ENCODE data around the gene MRPL47.

Gene MRPL47

DNA sequence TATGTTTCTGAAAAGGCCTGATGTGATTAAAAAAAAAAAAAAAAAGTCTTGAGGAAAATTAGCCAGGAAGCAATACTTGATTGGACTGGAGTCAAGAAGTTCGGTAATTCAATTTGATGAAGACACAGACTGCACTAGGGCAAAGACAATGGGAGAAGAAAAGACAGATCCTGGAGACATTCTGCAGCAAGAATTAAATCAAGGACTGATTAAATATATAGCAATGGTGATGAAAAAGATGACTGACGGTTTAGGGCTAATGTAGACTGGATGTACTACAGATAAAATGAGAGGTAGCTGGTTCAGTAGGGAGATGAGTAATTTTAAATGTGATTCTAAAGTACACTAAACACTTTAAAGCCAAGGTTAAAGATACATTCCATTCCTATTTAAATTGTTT, 13.8 kb downstream of the MRPL47 start:
- DNase-seq, result no peak

DNA sequence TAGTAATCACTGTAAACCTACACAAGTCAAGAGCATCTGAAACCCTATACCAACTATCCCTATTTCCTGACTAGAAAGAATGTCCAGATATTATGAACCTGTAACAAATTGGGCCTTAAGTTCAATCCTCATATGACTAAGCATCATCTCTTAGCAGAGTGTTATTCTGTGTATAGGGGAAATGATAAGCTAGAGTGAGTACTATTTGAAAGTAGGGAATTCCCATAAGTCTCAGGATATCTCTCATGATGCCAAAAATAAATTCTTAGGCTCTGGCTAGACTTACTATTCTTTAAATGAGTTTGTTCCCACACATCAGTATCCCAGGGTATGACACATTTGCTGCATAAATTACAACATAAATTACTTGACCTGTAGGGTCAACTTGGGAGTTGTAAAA, 15.3 kb downstream of the MRPL47 start:
- no peak for DNase-seq

DNA sequence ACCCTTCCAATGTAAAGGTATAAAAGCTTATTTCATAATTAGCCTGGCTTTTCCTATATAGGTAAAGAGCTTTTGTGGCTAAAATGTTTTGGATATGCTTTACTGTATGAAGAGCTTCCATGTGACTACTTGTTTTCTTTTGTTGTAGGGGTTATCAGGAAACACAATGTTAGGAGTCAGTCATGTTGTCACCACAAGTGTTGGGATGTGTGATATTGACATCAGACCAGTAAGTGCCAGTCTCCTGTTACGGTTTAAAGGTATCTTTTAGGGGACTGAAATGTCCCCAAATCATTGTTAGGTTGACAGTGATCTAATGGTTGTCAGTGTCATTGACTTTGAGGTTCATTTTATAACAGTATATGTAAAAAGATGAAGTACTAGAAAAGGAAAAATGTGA, 23.4 kb downstream of the MRPL47 start:
- DNase-seq, result no peak

DNA sequence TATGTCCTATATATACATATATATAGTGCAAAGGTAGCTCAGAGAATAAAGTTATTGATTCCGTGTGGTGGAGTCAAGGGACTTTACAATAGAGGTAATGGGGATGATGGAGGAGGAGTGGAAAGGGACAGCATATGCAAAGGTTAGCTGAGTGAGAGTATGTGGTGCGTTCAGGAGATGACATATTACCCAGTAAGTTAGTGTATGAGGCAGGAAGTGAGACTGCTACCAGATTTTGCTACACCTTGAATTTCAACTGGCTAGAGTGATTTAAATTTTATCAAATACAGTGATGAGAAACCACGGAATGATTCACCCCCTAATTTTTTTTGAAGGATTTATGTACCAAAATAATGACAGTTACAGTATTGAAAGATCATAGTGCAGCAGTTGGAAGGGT, 38.9 kb downstream of the MRPL47 start:
- no peak for DNase-seq

DNA sequence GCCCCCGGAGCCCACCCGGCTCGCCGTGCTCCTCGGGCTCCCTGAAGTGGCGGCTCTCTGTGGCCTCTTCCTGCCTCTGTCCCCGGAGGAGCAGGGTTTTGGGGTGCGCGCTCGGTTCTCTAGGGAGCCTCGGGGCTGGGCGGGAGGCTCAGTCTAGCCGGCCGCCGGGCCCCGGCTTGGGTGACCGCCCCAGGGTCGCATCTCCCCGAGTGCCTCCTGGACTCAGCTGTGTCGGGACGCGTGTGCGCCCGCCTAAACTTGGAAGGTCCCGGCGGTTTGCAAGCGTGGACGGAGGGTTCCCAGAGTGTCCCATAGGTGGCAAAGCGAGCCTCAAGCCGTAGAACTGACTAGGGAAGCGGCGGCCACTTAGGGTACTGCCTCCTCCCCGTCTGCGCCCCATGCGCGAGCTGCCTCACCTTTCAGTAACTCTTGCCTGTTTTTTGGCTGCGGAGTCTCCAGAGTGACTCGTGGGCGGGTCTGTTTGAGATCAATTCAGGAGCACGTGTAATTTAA, 41.1 kb downstream of the MRPL47 start:
- peak; percentile 82 for DNase-seq

DNA sequence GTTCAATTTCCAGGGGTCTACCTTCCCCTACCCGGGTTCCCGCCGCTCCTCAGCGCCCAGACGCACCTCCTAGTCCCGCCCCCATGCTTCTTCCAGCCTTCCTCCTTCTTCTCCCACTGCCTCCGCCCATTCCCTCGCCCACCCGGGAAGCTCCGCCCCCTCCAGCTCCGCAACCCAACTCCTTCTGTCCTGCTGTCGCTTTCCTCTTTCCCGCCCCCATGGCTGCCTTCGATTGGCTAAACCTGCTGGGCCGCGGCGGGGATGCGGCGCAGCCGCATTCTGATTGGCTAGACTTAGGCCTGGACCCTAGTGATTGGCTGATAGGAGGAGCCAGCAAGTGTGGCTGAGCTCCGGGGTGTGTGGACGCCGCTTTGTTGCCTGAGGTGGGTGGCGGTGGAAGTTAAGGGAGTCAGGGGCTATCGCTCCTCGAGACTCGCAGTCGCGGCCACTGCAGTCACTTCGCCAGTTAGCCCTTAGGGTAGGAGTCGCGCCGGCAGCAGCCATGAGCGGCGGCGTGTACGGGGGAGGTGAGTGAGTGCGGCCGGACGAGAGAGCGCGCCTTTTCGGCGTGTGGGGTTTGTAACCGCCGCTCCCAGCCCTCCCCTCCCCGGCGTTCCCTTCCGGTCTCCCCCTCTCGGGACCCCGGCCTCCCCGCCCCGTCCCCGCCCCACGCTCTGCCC, 41.7 kb downstream of the MRPL47 start, which contains the start of gene ACTL6A:
Gene ACTL6A, plus strand, starts transcription at position 336 of the 680 bp plus-strand sequence. Its CDS starts 167 bp downstream, at position 503.
- peak; percentile 100 for DNase-seq

DNA sequence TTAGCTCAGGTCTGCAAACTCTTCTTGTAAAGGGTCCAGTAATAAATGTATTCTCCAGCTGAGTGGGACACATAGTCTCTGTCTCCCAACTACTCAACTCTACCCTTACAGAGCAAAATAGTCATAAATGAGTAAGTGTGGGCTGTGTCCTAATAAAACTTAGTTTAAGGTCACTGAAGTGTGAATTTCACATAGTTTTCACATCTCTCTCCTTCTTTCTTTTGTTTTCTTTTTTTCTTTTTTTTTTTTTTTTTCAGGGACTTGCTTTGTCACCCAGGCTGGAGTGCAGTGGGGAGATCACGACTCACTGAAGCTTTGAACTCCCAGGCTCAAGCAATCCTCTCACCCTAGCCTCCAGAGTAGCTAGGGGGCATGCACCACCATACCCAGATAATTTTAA, 43.6 kb downstream of the MRPL47 start:
- DNase-seq, result no peak

DNA sequence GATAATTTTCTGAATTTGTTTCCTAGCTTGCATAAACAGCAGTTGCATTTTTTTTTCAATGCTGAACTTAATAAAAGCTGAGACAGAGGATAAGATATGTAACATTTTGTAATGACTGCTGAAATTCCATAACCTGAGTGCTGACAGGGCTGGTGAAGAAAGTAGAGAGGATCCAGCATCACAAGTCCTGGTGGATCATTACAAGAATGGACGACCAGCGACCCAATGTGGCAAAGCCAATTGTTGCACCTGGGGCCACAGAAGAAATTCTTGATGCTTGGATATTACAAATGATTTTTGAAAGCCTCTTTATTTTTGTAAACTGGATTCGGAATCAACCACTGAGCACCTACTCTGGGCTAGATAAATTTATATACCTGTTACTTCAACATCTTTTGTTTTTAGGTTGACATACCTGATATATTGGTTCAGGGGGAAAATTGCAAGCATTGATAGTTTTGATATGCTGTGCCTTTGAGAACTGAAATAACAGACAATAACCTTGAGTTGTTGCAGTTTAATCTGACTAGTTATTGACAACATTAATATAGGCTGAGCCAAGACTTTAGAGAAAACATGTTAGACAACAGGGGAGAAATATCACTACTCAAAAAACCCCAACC, 45.6 kb downstream of the MRPL47 start:
- DNase-seq, result peak; percentile 68

DNA sequence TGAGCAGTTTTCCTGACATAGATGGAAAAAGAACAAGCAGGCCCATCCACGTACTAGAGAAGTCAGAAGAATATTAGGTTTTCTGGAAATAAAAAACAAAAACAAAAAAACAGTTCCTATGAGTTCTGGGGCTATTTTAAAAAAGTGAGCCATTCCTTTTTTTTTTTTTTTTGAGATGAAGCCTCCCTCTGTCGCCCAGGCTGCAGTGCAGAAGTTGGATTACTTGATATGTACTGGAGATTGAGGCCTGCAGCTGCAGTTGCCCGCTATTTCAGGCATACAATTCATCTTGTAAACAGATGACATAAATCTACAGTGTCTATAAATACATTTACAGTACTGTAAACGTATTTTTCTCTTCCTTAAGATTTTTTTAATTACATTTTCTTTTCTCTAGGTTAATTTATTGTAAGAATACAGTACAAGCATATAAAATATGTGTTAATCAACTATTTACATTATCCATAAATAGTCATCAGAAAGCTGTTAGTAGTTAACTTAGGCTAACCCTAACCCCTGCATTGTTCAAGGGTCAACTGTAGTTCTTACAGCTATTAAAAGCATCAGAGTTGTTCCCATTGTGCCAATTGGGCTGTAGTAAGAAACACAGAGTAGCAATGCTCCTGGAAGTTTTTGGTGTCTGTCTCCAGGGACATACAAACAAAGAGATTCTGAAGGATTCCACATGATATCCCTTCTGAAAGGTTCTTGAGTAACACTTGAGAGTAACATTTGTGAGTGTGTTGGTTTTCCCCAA, 52.9 kb downstream of the MRPL47 start:
- DNase-seq, result no peak

DNA sequence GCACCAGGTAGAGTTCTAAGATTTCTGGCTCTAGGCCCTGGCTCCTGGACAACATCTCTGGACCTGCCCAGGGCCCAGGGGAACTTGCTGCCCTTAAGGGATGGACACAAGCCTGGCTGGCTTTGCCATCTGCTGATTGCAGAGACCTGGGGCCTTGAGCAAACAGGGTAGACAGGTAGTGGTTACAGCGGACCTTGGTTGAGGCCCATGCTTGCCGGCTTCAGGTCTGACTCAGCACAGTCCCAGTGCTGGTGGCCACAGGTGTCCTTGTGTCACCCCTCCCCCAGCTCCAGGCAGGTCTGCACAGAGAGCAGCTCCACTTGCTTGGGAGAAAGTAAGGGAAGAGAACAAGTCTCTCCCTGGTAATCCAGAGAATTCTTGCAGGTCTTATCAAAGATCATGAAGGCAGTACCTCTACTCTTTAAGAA, 57.6 kb downstream of the MRPL47 start:
- no peak for DNase-seq

DNA sequence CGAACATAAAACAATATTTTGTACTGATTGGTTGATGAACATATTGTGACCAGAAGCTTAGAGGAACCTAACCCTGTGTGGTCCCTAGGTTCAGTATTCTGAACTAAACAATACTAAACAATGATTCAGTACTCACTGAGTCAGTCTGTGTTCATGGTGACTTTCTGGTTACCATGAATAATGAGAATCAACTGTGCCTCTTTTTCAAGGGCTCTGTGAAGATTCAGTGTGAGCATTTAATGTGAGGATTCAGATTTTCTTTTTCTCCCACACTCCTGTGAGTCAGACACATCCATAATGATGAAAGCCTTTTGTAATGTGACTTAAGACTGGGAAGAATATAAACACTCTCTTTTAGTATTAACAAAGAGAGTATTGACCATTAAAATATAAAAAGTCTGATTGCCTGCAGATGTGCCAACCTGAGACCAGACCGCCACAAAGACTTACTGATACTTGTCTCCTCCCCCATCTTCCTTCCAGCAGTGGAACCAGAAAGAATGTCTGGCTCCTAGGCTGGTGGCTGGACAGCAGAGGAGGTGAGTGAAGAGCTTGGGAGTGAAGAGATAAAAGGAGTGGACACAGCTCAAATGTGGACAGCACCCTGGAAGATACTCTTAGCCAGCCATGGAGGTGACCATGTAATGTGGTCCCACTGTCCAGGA, 59.3 kb downstream of the MRPL47 start:
- DNase-seq, result no peak

DNA sequence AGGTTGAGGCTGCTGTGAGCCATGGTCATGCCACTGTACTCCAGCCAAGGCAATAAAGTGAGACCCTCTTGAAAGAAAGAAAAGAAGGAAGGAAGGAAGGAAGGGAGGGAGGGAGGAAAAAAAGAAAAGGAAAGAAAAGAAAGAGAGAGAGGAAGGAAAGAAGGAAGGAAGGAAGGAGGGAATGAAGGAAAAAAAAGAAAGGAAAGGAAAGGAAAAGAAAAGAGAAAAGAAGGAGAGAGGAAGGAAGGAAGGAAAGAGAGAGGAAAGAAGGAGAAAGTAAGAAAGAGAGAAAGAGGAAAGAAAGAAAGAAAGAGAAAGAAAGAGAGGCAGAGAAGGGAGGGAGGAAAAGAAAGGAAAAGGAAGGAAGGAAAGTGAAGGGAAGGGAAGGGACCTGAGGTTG, 62.1 kb downstream of the MRPL47 start:
- DNase-seq, result no peak

DNA sequence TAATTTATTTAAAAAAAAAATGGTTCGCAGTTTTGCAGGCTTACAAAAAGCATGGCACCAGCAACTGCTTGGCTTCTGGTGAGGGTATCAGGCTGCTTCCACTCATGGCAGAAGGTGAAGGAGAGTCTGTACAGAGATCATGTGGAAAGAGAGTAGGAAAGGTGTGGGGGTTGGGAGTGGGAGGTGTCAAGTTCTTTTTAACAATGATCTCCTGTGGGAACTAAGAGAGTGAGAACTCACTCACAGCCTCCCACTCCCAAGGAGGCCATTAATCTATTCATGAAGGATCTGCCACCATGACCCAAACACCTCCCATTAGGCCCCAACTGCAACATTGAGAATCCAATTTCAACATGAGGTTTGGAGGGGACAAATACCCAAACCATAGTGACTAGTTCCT, 62.8 kb downstream of the MRPL47 start:
- no peak for DNase-seq

DNA sequence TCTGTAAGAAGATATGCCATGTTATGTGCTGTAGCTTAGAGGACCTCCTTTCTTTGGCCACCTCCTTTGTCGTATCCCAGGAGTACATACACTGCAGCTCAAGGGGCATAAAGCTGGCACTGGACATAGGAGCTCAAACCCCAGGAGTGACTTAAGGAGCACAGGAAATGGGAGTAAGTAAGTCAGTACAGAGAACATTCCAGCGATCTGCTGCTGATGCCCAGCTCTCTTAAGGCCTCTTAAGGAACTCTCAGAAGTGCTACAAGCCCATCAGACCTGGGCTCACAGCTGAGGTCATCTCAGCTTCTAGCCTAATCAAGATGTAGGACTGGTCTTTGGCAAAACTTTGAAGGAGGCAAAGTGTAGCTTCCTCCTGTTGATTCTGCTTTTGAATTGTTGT, 63.3 kb downstream of the MRPL47 start:
- DNase-seq, result no peak

All from NCI-H2107 (cell line).